Frontal cortex (tissue), 4 donors: Measurements from ENCODE around the gene CALD1. TPM values are rescaled to one million over a fixed set of nuclear protein-coding genes. Genes with fewer than 3 reads are reported as not detected.

Source experiments
- DNase-seq, 2 donors: peaks; one replicate each; pipeline ENCODE4 v3.0.0; 2012; ENCODE audit warnings: low spot score in 2 of 2
- FAIRE-seq: peaks from 2 replicates; lab custom pipeline; 2012; peaks lifted over from hg19 to GRCh38; lab: Jason Lieb, UNC
- total RNA-seq: library from RNA; depleted of rRNA; stranded (reverse); fragments of >200 nt; gene quantifications from one replicate; pipeline ENCODE4 v1.2.3, GENCODE V29; 2014
- donor health status: control.
- donor health status: control.
- donor health status: control.

Gene CALD1
- total RNA-seq, 1 donor from 2014 or later, result 27.3 TPM

DNA sequence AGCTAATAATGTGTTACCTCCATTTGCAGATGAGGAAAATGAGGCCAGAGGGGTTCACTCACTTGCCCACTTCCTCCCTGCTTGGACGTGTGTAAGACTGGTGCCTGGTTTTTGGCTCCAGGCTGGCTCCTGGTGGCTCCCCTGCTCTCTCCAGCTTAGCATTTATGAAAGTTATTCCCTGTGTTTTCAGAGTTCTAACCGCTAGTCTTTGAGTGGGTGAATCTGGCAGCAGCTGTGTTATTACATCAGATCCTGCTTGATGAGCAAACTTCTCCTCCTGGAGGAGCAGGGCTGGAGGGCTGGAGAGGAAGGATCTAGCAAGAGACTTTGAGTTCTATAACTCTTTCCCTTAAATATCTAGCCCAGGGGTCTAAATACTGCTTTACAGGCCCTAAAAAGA, 125.9 kb downstream of the CALD1 start:
- DNase-seq (no peak), FAIRE-seq (no peak)

DNA sequence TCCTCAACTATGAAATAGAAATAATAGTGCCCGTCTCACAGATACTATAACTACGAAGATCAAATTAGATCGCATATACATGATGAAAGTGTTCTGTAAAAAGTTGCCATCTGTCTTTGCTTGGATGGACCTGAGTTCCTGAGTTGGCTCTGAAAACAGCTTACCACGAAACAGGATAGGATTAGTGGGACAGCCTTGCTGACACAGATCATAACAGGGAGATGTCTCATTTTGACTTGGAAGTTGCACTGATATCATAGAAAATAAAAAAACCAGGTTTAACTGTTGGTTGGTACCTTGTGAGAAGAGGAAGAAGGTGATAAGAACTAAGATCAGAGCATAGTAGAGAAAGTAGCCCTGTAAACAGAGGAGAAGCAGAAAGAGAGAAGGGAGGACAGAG, 127.6 kb downstream of the CALD1 start:
- DNase-seq, result no peak
- FAIRE-seq, result no peak

DNA sequence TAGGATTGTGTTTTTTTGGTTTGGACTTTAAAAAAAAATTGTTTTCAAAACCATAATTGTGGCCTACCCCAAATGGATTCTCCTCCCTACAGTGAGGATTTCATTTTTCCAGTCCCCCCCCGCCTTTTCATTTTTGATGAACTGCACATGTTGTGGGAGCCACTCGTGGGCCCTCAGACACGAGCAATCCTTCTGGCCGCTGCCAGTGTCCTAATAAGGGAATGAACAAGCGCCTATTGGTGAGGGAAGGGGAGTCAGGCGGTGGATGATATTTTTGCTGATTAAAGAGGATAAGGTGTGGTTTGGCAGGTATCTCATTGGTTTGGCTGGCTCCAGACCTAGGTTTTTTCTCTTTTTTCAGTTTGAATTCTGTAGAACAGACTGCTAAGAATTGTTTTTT, 128.2 kb downstream of the CALD1 start:
- FAIRE-seq (no peak), DNase-seq (no peak)

DNA sequence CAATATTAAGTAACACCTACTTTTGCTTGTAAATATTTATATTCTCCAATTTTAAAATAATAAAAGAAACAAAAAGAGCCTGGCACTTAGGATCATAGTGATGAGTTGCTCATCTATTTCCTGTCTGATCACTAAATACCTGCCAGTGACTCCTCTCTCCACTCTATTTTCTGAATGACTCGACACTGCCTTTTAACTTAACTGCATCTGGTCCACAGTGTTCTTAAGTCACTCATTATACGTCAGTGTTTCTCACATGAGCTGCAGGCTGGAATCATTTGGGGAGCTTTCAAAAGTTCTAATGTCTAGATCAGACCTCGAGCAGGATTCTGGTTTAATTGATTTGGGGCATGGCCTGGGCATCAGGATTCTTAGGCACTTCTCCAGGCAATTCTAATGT, 128.9 kb downstream of the CALD1 start:
- FAIRE-seq (no peak), DNase-seq (no peak)

DNA sequence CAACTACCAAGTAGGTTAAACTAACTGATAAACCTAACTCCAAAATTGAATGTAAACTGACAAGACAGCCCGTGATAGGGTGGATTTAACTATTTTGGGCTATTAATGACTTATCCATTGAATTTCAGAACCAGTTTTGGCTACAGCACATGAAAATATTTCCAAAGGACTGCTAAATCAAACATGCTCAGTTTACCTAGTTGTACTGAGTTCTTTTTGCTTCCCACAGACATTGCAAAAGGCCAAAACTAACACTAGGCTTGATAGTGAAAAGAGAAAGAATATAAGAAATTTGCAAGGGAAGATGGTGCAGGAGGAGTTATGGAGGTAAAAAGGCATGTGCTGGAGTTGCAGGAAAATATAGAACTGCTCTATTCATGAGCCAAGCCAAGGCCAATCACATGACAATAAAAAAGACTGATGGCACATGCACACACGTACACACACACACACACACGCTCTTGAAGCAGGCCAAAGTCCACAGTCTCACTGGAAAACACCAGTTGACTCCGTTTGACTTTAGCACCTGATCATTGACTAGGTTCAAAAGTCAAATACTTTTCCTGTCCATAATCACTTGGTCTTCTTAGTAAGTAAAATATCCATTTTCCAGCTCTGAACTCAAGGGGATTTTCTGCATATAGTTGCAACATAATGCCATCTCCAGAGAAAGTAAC, 130.9 kb downstream of the CALD1 start:
- FAIRE-seq (no peak), DNase-seq (no peak)

DNA sequence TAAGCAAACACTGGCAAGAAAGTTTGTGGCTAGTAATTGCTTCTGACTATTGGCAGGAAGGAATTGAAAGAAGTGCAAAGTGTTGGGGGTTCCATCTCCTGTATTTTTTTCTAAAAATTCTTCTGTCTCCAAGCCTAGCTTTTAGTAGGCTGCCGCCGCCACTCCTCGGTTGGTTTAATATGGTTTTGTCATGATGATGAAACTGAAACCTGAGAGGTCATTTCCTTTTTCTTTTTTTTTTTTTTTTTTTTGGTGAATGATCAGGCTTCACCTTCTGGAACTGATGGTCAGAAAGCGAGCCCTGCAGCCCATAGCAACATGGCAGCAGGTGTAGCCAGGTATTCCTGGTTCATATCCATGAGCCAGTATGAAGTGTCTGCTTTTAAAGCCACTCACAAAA, 131.5 kb downstream of the CALD1 start:
- DNase-seq (no peak), FAIRE-seq (no peak)

DNA sequence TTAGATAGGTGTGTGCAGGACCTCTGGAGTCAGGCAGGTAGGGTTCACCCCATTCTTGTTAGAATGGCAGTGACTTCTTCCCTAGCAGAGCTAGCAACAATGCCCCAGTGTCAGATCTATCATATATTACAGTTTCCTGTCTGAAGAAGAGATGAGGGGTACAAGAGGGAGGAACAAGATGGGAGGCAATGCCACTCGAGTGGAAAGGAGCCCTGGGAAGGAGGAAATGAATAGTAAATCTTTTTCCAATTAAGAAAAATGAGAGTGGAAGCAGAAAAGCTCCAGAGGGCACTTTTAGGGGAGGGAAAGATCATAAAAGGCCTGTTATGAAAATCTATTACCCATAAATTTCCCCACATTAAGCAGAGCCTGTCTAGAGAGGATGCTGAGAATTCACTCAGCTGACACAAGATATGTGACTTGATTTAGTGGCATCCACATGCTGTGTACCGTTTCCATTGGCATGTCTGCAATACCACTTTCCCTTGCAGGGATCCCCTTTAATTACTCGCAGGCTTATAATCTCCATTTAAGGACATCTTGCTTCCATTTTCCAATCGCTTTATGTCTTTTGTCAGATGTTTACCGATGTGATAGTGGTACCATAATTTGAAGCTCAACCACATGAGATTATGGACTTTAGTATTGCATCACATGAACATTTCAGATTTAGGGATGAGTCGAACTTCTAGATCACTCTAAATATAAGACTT, 136.9 kb downstream of the CALD1 start:
- DNase-seq, result no peak
- no peak for FAIRE-seq

DNA sequence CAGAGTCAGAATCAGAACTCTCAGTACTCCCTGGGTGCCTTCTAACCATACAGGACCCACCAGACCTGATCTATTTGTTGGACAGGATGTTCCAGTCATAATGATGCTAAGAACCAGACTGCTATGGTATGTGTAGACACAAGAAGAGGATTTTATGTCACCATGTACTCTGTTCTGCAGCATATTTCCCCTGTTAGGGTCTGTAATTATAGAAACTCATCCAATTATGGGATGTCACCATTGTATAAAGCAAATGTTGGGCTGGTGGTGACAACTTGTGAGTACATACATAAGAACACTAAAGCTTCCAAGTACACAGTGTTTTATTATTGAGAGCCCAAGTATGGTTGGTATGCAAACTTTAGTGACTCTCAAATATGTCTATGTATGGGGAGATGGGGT, 139.8 kb downstream of the CALD1 start:
- no peak for DNase-seq
- FAIRE-seq, result no peak

DNA sequence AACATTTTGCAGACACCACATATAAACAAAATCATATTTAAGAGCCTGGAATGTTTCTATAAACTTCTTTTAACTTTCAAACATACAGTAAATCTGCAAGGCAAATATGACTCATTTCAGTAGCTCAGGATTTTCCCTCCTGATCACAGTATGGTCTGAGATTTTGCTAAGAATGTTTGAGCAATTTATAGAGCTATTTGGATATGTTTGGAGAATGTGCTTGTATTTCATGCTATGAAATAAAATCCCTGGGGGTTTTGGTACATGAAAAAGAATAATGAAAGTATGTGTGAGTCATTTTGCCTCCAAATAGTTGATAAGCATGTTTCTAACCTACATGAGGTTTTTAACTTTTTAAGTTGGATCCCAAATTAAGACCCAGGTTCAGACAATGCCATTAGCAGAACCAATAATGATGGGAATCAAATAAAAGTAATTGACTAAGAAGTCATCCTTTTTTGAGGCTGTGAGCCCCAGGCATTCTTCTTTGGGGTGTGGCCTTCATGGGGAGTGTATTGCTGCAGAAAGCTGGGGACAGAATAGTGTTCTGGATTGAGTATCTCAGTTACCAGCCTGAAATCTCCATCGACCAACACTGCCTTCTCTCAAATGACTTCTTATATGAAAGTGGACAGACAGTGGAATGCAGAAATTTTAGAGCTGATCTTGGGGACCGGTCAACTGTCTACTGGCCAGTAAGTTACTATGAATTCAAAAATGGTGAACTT, 140.8 kb downstream of the CALD1 start:
- FAIRE-seq, result no peak
- no peak for DNase-seq

DNA sequence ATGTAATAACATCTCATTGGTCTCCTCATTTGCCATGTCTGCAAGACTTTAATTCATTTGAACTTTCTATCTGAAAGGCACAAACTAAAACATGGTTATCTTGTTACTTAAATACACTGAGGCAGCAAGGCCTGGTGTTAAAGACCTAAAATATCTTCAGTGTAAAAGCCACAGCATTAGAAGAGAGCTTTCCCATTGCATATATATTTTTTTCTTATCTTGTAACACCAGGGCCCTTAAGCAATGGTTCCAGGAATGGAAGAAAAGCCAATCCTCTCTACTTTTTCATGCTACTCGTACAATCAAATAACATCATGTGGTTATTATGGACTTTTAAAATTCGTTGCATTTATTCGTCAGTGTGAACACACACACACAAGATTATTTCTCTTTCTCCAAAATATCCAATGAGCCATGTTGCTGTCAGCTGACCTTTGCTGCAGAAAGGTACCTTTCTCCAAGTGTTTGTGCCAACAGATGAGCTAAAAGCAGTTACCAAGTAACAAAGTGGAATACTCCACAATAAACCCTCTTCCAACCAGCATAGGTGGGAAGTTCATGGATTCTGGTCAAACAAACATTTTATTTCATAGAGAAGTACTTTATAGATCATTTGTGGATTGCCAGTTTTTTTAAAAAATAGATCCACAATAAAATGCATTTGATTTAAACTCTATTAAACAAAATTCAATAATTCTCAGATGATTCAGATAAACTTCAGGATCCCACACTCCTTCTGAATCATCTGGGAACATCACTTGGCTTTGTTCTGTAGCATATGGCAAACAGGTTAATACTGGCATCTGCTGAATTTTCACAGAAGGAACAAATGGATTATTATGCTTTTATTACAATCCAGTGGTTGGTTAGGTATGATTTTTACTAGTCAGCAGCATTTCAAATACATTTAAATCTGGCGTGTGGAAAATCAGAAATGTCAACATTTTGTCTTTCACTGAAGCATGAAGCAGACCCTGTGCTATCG, 143.6 kb downstream of the CALD1 start:
- FAIRE-seq (no peak), DNase-seq (no peak)

DNA sequence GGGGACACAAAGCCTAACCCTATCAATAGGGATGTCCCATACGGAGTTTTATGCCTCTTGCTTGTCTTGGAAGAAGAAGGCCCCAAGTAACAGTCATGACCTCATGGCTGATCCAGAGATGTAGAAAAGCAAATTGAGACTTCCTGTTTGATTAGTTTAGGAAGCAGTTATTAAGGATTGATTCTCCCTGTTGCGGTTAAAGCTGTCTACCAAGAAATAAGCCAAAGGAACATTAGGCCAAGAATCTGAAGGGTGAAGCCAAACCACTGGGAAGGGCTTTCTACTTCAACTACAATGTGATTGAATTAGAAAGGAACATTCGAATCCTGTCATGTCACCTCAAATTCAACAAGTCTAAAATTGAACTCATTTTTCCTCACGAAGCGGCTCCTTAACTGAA, 146.3 kb downstream of the CALD1 start:
- no peak for DNase-seq
- FAIRE-seq, result no peak

DNA sequence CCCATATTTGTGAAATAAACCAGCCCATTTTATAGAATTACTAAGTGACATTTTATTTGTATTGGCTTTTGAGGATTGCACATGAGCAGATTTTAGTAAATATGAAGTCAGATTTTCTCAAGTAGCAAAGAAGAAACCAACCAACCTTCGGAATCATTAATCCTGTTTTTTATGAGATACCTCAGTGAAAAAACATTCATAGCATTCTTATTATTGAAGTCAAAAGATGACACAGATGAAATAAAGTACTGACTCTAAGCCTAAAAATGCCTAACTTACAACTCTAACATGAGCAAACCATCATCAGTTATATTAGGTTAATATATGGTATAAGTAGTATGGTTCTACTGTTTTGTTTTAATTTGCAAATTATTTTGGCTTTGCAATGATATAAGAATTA, 147.0 kb downstream of the CALD1 start:
- FAIRE-seq (no peak), DNase-seq (no peak)

DNA sequence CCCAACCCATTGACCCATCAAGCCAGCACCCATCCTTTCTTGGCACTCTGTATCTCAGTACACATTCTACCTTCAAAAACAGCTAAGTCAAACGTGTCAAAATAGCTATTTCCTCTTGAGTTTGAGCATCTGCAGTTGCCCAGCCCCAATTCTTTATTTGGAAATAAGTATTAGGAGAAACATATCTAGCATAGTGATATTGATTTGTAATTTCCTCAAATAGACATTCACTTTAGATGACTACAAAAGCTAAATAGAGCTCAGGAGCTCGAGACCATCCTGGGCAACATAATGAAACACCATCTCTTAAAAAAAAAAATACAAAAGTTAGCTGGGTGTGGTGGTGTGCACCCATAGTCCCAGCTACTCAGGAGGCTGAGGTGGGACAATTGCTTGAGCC, 147.6 kb downstream of the CALD1 start:
- no peak for FAIRE-seq
- no peak for DNase-seq

DNA sequence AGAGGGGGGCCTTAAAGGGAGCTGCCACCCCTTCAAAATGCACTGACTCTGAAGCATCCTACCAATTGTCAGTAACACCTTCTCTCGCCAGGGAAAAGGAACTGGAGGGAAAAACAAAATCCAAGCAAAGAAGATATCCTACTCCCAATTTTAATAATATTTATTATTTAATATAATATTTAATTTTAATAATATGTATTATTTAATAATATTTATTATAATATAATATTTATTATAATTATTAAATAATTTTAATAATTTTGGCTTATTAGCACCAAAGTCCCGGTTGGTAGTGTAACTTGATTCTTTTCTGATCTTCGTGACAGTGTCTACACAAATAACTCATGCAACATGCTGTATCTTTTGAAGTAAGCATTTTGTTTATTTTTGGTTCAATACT, 148.3 kb downstream of the CALD1 start:
- no peak for FAIRE-seq
- no peak for DNase-seq

DNA sequence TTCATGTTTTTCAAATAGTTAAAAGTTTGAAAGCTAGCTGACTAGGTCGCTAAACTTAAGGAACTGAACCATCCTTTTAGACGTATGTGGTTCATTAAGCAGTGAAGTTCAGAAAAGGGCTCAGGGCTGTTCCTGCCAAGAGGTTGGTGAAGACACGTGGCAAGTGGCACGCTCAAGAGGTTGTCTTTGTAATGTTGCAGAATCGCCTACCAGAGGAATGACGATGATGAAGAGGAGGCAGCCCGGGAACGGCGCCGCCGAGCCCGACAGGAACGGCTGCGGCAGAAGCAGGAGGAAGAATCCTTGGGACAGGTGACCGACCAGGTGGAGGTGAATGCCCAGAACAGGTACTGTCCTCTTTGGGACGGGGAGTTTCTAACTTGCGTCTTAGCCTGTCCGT, 149.1 kb downstream of the CALD1 start:
- no peak for DNase-seq

DNA sequence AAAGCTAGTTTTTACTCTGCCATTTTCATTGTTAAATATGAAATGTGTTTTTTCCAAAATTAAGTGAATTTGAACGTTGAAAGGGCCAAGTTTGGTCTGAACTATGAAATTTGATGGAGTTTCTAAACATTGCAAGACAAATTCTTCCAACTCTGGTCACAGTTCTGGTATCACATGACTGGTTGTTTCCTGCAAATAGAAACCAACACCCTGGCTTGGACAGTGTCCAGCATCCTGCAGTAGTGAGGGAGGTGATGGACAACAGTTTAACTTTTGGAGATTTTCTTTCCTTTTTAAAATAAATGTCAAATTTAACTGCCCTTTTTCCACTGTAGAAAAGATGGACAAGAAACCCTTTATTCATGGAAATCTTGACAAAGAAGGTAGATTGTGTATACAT, 152.1 kb downstream of the CALD1 start:
- FAIRE-seq (no peak), DNase-seq (no peak)

More for the DNA sequence above, 149.1 kb downstream of the CALD1 start:
- no peak for FAIRE-seq

DNA sequence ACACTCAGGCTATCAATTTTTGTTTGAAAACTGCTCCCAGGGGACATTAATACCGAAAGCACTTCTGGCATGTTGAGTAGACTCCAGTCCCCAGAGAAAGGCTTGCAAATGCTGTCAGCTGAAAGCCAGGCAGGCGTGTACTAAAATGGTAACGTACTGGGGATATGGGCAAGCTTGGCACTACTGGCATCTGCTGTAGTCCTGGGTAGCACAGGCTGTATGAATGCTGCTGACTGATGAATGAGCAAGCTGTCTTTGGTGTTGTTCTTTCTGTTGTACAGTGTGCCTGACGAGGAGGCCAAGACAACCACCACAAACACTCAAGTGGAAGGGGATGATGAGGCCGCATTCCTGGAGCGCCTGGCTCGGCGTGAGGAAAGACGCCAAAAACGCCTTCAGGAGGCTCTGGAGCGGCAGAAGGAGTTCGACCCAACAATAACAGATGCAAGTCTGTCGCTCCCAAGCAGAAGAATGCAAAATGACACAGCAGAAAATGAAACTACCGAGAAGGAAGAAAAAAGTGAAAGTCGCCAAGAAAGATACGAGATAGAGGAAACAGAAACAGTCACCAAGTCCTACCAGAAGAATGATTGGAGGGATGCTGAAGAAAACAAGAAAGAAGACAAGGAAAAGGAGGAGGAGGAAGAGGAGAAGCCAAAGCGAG, 153.4 kb downstream of the CALD1 start:
- DNase-seq (no peak), FAIRE-seq (no peak)

DNA sequence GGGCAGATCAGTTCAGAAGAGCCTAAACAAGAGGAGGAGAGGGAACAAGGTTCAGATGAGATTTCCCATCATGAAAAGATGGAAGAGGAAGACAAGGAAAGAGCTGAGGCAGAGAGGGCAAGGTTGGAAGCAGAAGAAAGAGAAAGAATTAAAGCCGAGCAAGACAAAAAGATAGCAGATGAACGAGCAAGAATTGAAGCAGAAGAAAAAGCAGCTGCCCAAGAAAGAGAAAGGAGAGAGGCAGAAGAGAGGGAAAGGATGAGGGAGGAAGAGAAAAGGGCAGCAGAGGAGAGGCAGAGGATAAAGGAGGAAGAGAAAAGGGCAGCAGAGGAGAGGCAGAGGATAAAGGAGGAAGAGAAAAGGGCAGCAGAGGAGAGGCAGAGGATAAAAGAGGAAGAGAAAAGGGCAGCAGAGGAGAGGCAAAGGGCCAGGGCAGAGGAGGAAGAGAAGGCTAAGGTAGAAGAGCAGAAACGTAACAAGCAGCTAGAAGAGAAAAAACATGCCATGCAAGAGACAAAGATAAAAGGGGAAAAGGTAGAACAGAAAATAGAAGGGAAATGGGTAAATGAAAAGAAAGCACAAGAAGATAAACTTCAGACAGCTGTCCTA, 154.1 kb downstream of the CALD1 start:
- DNase-seq (no peak), FAIRE-seq (no peak)

DNA sequence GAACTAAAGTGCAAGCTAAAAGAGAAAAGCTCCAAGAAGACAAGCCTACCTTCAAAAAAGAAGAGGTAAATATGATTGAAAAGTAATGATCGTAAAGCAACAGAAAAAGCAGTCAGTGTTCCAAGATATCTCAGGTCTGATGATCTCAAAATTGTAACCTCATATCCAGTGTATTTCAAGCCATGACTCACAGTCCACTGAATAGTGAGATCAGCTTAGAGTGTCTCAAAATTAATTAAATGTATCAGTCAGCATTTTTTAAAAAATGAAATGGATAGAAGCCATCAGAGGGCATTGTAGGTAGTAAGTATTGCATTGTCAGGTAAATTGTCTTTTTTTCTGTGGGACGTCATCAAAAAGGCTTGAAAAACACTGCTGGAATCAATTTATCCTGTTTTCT, 156.3 kb downstream of the CALD1 start:
- DNase-seq, result no peak
- no peak for FAIRE-seq
